ENCODE data around the gene NT5C1B. TPM values are rescaled to one million over a fixed set of nuclear protein-coding genes. Genes with fewer than 3 reads are reported as not detected.

NT5C1B gene
- total and polyA plus RNA-seq, 5 donors from 2014 or later: 0.46 to 0.78 (median 0.56) TPM; not detected in 2

DNA sequence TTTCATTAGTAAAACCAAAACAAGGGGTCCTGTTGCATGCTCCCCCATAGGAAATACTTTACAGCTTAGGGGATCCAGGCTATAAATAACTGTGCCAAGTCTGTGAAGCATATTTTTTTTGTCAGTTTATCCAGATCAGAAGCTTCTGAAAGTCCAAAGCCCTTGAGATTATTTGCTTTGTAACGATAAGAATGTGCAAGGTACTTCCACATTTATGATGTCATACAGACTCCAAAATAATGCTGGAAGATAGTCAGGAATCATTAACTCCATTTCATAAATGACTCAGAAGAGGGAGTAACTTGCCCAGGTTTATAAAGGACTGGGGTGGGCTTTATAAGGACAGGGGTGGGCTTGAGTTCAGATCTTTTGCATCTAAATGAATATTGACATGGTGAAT is 58.2 kb downstream of the NT5C1B start:
- DNase-seq (no peak), ATAC-seq (ENCODE audit: low read depth in 2 of 2) (no peak)
- Mint-ChIP-seq H3K27ac (no peak overlapping the region), H3K36me3 (no peaks in the 10 kb centered on the region), H3K27me3 (no peaks in the 10 kb centered on the region), H3K9me3 (peaks cover 0 to 2% (median 0%) of the 10 kb centered on the region in 7 donors), H3K4me1 (no peaks in the 10 kb centered on the region), H3K4me3 (no peak overlapping the region)
- no peaks in the 10 kb centered on the region for H3K9me3 ChIP-seq (ENCODE audit: control insufficient read depth in 2 of 2, low read length in 2 of 2)
- H3K36me3 ChIP-seq (ENCODE audit: control insufficient read depth, insufficient read depth, low read length): no peaks in the 10 kb centered on the region
- H3K27me3 ChIP-seq (ENCODE audit: control insufficient read depth, insufficient read depth, low read length): peaks cover 2% of the 10 kb centered on the region
- no peak overlapping the region for H3K27ac ChIP-seq (ENCODE audit: insufficient read depth, low read length, poor library complexity, severe bottlenecking)
- H3K4me3 ChIP-seq (ENCODE audit: low read depth, low read length): no peak overlapping the region
- no peaks in the 10 kb centered on the region for H3K4me1 ChIP-seq (ENCODE audit: control insufficient read depth, insufficient read depth, low read length, poor library complexity, severe bottlenecking)

DNA sequence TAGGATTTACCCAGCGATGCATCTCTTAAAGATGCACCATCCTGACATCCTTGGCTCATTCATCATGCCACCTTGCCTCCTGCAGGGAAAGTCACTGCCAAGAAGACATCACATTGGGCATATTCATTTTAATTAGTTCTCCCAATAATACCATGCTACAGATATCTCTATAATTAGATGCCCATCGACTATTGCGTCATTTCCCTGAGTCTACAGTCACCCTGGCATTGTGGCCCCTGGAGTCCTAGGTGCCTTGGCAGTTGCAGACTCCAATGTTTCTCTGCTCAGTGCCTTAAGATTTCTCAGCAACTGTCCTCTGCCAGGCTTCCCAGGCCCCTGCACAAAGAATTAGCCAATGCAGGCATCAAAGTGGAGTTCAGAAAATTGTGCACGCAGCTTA is 61.5 kb downstream of the NT5C1B start:
- Mint-ChIP-seq H3K4me3 (no peak overlapping the region), H3K27ac (no peak overlapping the region), H3K4me1 (no peaks in the 10 kb centered on the region), H3K9me3 (no peaks in the 10 kb centered on the region), H3K36me3 (no peaks in the 10 kb centered on the region), H3K27me3 (no peaks in the 10 kb centered on the region)
- Histone ChIP-seq H3K27me3 (ENCODE audit: control insufficient read depth, insufficient read depth, low read length) (peaks cover 2% of the 10 kb centered on the region), H3K4me1 (ENCODE audit: control insufficient read depth, insufficient read depth, low read length, poor library complexity, severe bottlenecking) (no peaks in the 10 kb centered on the region), H3K27ac (ENCODE audit: insufficient read depth, low read length, poor library complexity, severe bottlenecking) (no peak overlapping the region), H3K4me3 (ENCODE audit: low read depth, low read length) (no peak overlapping the region), H3K36me3 (ENCODE audit: control insufficient read depth, insufficient read depth, low read length) (no peaks in the 10 kb centered on the region), H3K9me3 (ENCODE audit: control insufficient read depth in 2 of 2, low read length in 2 of 2) (no peaks in the 10 kb centered on the region)
- no peak for DNase-seq
- no peak for ATAC-seq (ENCODE audit: low read depth in 2 of 2)

DNA sequence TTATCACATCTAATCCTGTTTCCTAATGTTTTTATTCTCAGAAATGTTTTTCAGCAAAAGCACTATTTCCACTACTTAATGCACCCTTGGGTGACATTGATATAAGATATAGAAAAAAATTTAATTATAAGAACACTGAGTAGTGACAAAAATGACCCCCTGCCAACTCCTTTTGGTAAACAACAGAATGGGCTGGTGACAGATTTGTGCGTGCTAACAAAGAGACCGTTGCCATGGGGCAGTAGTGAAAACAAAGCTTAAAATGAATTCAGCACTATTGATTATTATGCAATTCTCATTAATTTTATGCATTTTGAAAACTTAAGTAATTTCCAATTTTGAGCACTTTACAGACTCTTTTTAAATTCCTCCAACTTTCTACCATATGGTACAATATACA is 62.0 kb downstream of the NT5C1B start:
- Mint-ChIP-seq H3K27me3 (no peaks in the 10 kb centered on the region), H3K9me3 (no peaks in the 10 kb centered on the region), H3K27ac (no peak overlapping the region), H3K36me3 (no peaks in the 10 kb centered on the region), H3K4me1 (no peaks in the 10 kb centered on the region), H3K4me3 (no peak overlapping the region)
- DNase-seq (no peak), ATAC-seq (ENCODE audit: low read depth in 2 of 2) (no peak)
- Histone ChIP-seq H3K36me3 (ENCODE audit: control insufficient read depth, insufficient read depth, low read length) (no peaks in the 10 kb centered on the region), H3K27ac (ENCODE audit: insufficient read depth, low read length, poor library complexity, severe bottlenecking) (no peak overlapping the region), H3K4me1 (ENCODE audit: control insufficient read depth, insufficient read depth, low read length, poor library complexity, severe bottlenecking) (no peaks in the 10 kb centered on the region), H3K4me3 (ENCODE audit: low read depth, low read length) (no peak overlapping the region), H3K9me3 (ENCODE audit: control insufficient read depth in 2 of 2, low read length in 2 of 2) (no peaks in the 10 kb centered on the region), H3K27me3 (ENCODE audit: control insufficient read depth, insufficient read depth, low read length) (peaks cover 2% of the 10 kb centered on the region)

DNA sequence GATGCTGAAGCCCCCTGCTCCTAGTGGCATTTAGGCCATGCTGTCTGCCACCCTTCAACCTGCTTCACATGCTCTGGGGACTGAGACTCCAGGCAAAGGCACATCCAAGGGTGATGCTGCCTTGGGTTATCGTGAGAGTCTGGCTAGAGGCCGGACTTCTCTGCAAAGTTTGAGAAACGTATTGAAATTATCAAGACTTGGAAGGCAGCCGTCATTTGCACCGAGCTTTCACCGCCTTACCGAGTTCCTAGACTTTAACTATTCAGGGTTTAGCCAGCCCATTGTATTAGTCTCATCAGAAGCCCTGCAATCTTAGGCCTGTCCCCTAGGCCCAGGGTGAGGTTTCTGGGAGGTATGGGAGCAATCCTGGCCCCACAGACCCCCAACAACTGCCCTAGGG is 62.9 kb downstream of the NT5C1B start:
- Mint-ChIP-seq H3K36me3 (no peaks in the 10 kb centered on the region), H3K27me3 (no peaks in the 10 kb centered on the region), H3K4me1 (no peaks in the 10 kb centered on the region), H3K9me3 (no peaks in the 10 kb centered on the region), H3K4me3 (no peak overlapping the region), H3K27ac (no peak overlapping the region)
- DNase-seq (no peak), ATAC-seq (ENCODE audit: low read depth in 2 of 2) (no peak)
- Histone ChIP-seq H3K27ac (ENCODE audit: insufficient read depth, low read length, poor library complexity, severe bottlenecking) (no peak overlapping the region), H3K4me1 (ENCODE audit: control insufficient read depth, insufficient read depth, low read length, poor library complexity, severe bottlenecking) (no peaks in the 10 kb centered on the region), H3K27me3 (ENCODE audit: control insufficient read depth, insufficient read depth, low read length) (peaks cover 2% of the 10 kb centered on the region), H3K9me3 (ENCODE audit: control insufficient read depth in 2 of 2, low read length in 2 of 2) (no peaks in the 10 kb centered on the region), H3K36me3 (ENCODE audit: control insufficient read depth, insufficient read depth, low read length) (no peaks in the 10 kb centered on the region), H3K4me3 (ENCODE audit: low read depth, low read length) (no peak overlapping the region)

DNA sequence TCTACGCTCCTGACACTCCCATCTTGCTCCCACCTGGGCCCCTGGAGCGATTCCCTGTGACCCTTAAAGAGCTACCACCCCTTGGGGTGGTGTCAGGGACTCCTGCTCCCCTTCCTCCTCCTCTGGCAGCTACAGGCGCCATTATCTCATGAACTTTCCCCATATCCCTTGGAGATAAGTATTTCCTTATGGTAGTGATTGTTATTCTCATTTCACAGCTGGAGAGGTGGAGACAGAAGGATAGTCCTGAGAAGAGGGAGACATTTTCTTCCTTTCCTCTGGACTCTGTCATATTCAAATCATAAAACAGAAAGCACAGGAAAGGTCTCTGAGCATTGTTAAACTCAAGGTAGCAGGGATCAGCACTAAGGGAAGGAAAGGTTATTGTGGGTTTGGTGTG is 63.5 kb downstream of the NT5C1B start:
- Histone ChIP-seq H3K27ac (ENCODE audit: insufficient read depth, low read length, poor library complexity, severe bottlenecking) (no peak overlapping the region), H3K36me3 (ENCODE audit: control insufficient read depth, insufficient read depth, low read length) (no peaks in the 10 kb centered on the region), H3K27me3 (ENCODE audit: control insufficient read depth, insufficient read depth, low read length) (peaks cover 2% of the 10 kb centered on the region), H3K4me1 (ENCODE audit: control insufficient read depth, insufficient read depth, low read length, poor library complexity, severe bottlenecking) (no peaks in the 10 kb centered on the region), H3K4me3 (ENCODE audit: low read depth, low read length) (no peak overlapping the region), H3K9me3 (ENCODE audit: control insufficient read depth in 2 of 2, low read length in 2 of 2) (no peaks in the 10 kb centered on the region)
- H3K4me1 Mint-ChIP-seq: no peaks in the 10 kb centered on the region
- no peaks in the 10 kb centered on the region for H3K27me3 Mint-ChIP-seq
- H3K36me3 Mint-ChIP-seq: no peaks in the 10 kb centered on the region
- ATAC-seq (ENCODE audit: low read depth in 2 of 2): no peak
- H3K4me3 Mint-ChIP-seq: no peak overlapping the region
- H3K27ac Mint-ChIP-seq: no peak overlapping the region
- DNase-seq: no peak
- no peaks in the 10 kb centered on the region for H3K9me3 Mint-ChIP-seq

DNA sequence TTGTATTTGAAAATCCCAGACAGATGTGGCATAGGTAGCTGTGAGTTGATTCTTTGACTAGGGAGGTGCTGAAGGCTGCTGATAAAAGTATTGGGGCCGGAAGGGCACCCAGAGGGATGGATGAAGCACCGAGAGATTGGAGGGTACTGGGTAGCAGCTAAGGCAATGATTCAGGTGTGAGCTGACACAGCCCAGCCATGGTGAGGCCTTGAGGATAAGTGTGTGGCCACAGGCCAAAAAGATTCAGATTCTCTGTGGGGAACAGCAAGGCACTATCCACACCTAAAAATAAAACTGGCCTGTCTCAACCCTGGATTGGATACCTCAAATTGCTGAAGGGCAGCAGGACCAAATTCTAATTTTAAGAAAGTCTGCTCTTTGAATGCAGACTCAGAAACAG is 64.1 kb downstream of the NT5C1B start:
- no peak overlapping the region for H3K27ac ChIP-seq (ENCODE audit: insufficient read depth, low read length, poor library complexity, severe bottlenecking)
- Mint-ChIP-seq H3K27ac (no peak overlapping the region), H3K27me3 (no peaks in the 10 kb centered on the region), H3K9me3 (peaks cover 0 to 2% (median 0%) of the 10 kb centered on the region in 7 donors), H3K4me1 (no peaks in the 10 kb centered on the region), H3K4me3 (no peak overlapping the region), H3K36me3 (no peaks in the 10 kb centered on the region)
- H3K4me3 ChIP-seq (ENCODE audit: low read depth, low read length): no peak overlapping the region
- H3K36me3 ChIP-seq (ENCODE audit: control insufficient read depth, insufficient read depth, low read length): no peaks in the 10 kb centered on the region
- no peaks in the 10 kb centered on the region for H3K27me3 ChIP-seq (ENCODE audit: control insufficient read depth, insufficient read depth, low read length)
- no peak for ATAC-seq (ENCODE audit: low read depth in 2 of 2)
- no peak for DNase-seq
- no peaks in the 10 kb centered on the region for H3K4me1 ChIP-seq (ENCODE audit: control insufficient read depth, insufficient read depth, low read length, poor library complexity, severe bottlenecking)
- no peaks in the 10 kb centered on the region for H3K9me3 ChIP-seq (ENCODE audit: control insufficient read depth in 2 of 2, low read length in 2 of 2)

DNA sequence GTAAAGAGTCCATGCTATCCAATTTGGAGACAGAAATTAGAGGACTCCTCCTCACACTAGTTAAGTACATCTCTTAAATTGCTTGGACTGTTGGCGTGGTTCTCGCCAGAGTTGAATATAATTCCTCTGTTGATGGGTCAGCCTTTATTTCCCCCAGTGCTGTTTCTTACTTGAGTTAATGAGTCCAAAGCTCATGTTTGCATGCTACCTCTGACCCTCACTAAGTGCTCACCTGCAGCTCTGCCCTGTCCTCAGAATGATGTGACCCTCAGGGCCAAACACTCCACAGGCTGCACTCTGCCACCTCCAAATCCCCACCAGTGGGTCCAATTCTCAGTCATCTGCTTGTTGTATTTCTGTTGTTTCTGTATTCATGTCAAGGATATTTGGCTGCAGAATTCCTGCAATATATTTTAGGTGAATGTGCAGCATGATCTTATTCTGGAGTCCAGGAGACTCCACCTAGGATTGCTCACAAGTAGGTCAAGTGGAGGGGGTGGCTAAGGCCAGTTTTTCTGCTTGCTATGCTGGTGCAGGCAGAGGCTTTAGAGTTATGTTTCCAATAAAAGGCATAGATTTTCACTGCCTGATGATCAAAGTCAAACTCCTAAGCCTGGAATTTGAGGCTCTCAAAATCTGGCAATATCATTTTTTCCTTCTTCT is 66.8 kb downstream of the NT5C1B start:
- Histone ChIP-seq H3K36me3 (ENCODE audit: control insufficient read depth, insufficient read depth, low read length) (no peaks in the 10 kb centered on the region), H3K4me3 (ENCODE audit: low read depth, low read length) (no peak overlapping the region), H3K27me3 (ENCODE audit: control insufficient read depth, insufficient read depth, low read length) (peaks cover 3% of the 10 kb centered on the region), H3K27ac (ENCODE audit: insufficient read depth, low read length, poor library complexity, severe bottlenecking) (no peak overlapping the region), H3K9me3 (ENCODE audit: control insufficient read depth in 2 of 2, low read length in 2 of 2) (no peaks in the 10 kb centered on the region), H3K4me1 (ENCODE audit: control insufficient read depth, insufficient read depth, low read length, poor library complexity, severe bottlenecking) (no peaks in the 10 kb centered on the region)
- DNase-seq (no peak), ATAC-seq (ENCODE audit: low read depth in 2 of 2) (no peak)
- H3K27me3 Mint-ChIP-seq: no peaks in the 10 kb centered on the region
- no peaks in the 10 kb centered on the region for H3K36me3 Mint-ChIP-seq
- H3K27ac Mint-ChIP-seq: no peak overlapping the region
- H3K4me3 Mint-ChIP-seq: no peak overlapping the region
- H3K4me1 Mint-ChIP-seq: no peaks in the 10 kb centered on the region
- H3K9me3 Mint-ChIP-seq: peaks cover 0 to 2% (median 0%) of the 10 kb centered on the region in 7 donors
